GM12878 (cell line): ENCODE measurements around the gene DNAJC22. TPM values are rescaled to one million over a fixed set of nuclear protein-coding genes. Genes with fewer than 3 reads are reported as not detected.

Experiments used
- ATAC-seq: fragments of 200-7000 bp; cut with Tn5 transposase; 3 replicates; pipeline ENCODE4 v1.9.1; 2020; ENCODE audit warnings: mild to moderate bottlenecking, moderate library complexity
- BruUV-seq: library from RNA; stranded (reverse); fragments of 400-500 nt; replicated peaks from 2 replicates; lab custom pipeline; 2021; lab: Mats Ljungman, UMichigan
- CTCF ChIA-PET: fragments of 300-600 bp; sonication (Branson Sonifier 250); formaldehyde crosslinking; extraction: SDS; loops from one replicate; lab custom pipeline; 2021; ENCODE audit warnings: inconsistent platforms; lab: Yijun Ruan, JAX
- POLR2A ChIA-PET: fragments of 350-600 bp; formaldehyde crosslinking; extraction: SDS; loops from one replicate; lab custom pipeline; 2021; ENCODE audit warnings: inconsistent platforms; lab: Charles Lee
- RAD21 ChIA-PET: fragments of 300-600 bp; sonication (Branson Sonifier 250); formaldehyde crosslinking; loops from one replicate; lab custom pipeline; 2023; ENCODE audit warnings: antibody characterized with exemption; ENCODE audit not compliant: unreplicated experiment; lab: Charles Lee
- SMC1A ChIA-PET: fragments of 300-600 bp; sonication (Branson Sonifier 250); formaldehyde crosslinking; loops from one replicate; lab custom pipeline; 2023; ENCODE audit not compliant: unreplicated experiment, uncharacterized antibody; lab: Charles Lee
- DNase-seq: peaks from one replicate; pipeline ENCODE4 v3.0.0-alpha.2; 2011; ENCODE audit warnings: low read depth, low spot score
- FAIRE-seq: peaks from 3 replicates; lab custom pipeline; 2011; peaks lifted over from hg19 to GRCh38; lab: Jason Lieb, UNC
- H2AFZ ChIP-seq: 2 replicates; pipeline ENCODE4 v1.6.0; 2011; ENCODE audit warnings: low read depth, low read length, control low read depth; ENCODE audit not compliant: control insufficient read depth
- H3K27ac ChIP-seq: 2 replicates; pipeline ENCODE4 v1.5.1; 2011; ENCODE audit warnings: control low read depth; ENCODE audit not compliant: control insufficient read depth, insufficient read depth
- H3K27me3 ChIP-seq, 2 experiments: replicated peaks in 1 of 2; 2 replicates each; pipeline versions ENCODE4 v1.6.0 to v1.6.1; 2011; ENCODE audit warnings: low read length in 1 of 2; ENCODE audit not compliant: control insufficient read depth in 2 of 2, insufficient read depth in 2 of 2
- H3K36me3 ChIP-seq, 2 experiments: 2 replicates each; pipeline ENCODE4 v1.5.1; 2011; ENCODE audit warnings: low read length in 1 of 2; ENCODE audit not compliant: control insufficient read depth in 2 of 2, insufficient read depth in 2 of 2
- H3K4me1 ChIP-seq: 2 replicates; pipeline ENCODE4 v1.6.1; 2011; ENCODE audit warnings: mild to moderate bottlenecking, low read length, moderate library complexity, mixed read lengths; ENCODE audit not compliant: control insufficient read depth, insufficient read depth
- H3K4me2 ChIP-seq: 2 replicates; pipeline ENCODE4 v1.6.0; 2011; ENCODE audit warnings: control low read depth; ENCODE audit not compliant: control insufficient read depth, insufficient read depth
- H3K4me3 ChIP-seq: fragments of 200-600 bp; sonication (generic); 2 replicates; pipeline ENCODE4 v1.5.1; 2016
- H3K79me2 ChIP-seq: 2 replicates; pipeline ENCODE4 v1.6.0; 2011; ENCODE audit warnings: low read length; ENCODE audit not compliant: control insufficient read depth, insufficient read depth
- H3K9ac ChIP-seq: 2 replicates; pipeline ENCODE4 v1.8.0; 2011; ENCODE audit warnings: low read length, control low read depth, mixed read lengths; ENCODE audit not compliant: control insufficient read depth, insufficient read depth
- H3K9me3 ChIP-seq: replicated peaks from 3 replicates; pipeline ENCODE4 v1.5.1; 2011; ENCODE audit warnings: mild to moderate bottlenecking, low read length; ENCODE audit not compliant: control insufficient read depth, insufficient read depth
- H4K20me1 ChIP-seq: 2 replicates; pipeline ENCODE4 v1.6.0; 2011; ENCODE audit not compliant: control insufficient read depth, insufficient read depth
- BCL11A ChIP-seq: IDR thresholded peaks from 2 replicates; pipeline ENCODE4 v1.6.1; 2011; ENCODE audit warnings: low read depth, low read length
- CHD1 ChIP-seq: IDR thresholded peaks from 2 replicates; pipeline ENCODE4 v1.6.1; 2012; ENCODE audit warnings: low read depth, low read length, improper control_type of control experiment
- EZH2 ChIP-seq: IDR thresholded peaks from 2 replicates; pipeline ENCODE4 v1.6.1; 2012; ENCODE audit warnings: low read depth, mild to moderate bottlenecking, control low read depth, inconsistent platforms, low read length, borderline replicate concordance; ENCODE audit not compliant: control insufficient read depth
- FOXK2 ChIP-seq: fragments of 450-650 bp; IDR thresholded peaks from 2 replicates; pipeline ENCODE4 v1.6.1; 2017; ENCODE audit warnings: mild to moderate bottlenecking, moderate library complexity
- HDAC2 ChIP-seq: fragments of 200-600 bp; sonication (generic); IDR thresholded peaks from 2 replicates; pipeline ENCODE4 v1.6.1; 2017
- KAT2A ChIP-seq: conservative IDR thresholded peaks from 2 replicates; pipeline ENCODE4 v1.6.1; 2011; ENCODE audit warnings: low read depth, low read length; ENCODE audit not compliant: control insufficient read depth
- MYB ChIP-seq: fragments of 150-350 bp; IDR thresholded peaks from 2 replicates; pipeline ENCODE4 v1.6.1; 2014; ENCODE audit warnings: mild to moderate bottlenecking, low read depth, low read length, borderline replicate concordance
- NFXL1 ChIP-seq: fragments of 450-650 bp; IDR thresholded peaks from 2 replicates; pipeline ENCODE4 v1.6.1; 2017; ENCODE audit warnings: antibody characterized with exemption, mild to moderate bottlenecking, borderline replicate concordance
- POLR2AphosphoS5 ChIP-seq: IDR thresholded peaks from 2 replicates; pipeline ENCODE4 v1.6.1; 2011; ENCODE audit warnings: mild to moderate bottlenecking, low read length, inconsistent platforms
- RCOR1 ChIP-seq: conservative IDR thresholded peaks from 2 replicates; pipeline ENCODE4 v1.6.1; 2012; ENCODE audit warnings: low read depth, low read length, improper control_type of control experiment
- REST ChIP-seq: IDR thresholded peaks from 2 replicates; pipeline ENCODE4 v1.6.1; 2012; ENCODE audit warnings: mild to moderate bottlenecking, low read depth, low read length
- ZNF24 ChIP-seq: fragments of 450-650 bp; IDR thresholded peaks from 2 replicates; pipeline ENCODE4 v1.6.1; 2017; ENCODE audit warnings: antibody characterized with exemption, mild to moderate bottlenecking
- WGBS: methylation state at CpG from one replicate; pipeline ENCODE4 v1.1.6; 2016; ENCODE audit warnings: low lambda C conversion rate; ENCODE audit not compliant: insufficient replicate concordance, insufficient coverage; ENCODE audit errors: missing lambda C conversion rate; 5-methylcytosine and 5-hydroxymethylcytosine counted together
- in situ Hi-C: fragments of 300-500 bp; cut with MboI; formaldehyde crosslinking; loops from 9 replicates; pipeline ENCODE4 v1.14.3; 2018; ENCODE audit warnings: mixed read lengths
- intact Hi-C: fragments of 100-400 bp; cut with micrococcal nuclease; formaldehyde crosslinking; loops from one replicate; pipeline ENCODE4 v1.14.2; 2022; ENCODE audit not compliant: unreplicated experiment
- polyA plus RNA-seq, 11 experiments: library from polyadenylated mRNA; depleted of rRNA in 4 of 11; unstranded in 6 of 11; stranded (reverse) in 5 of 11; fragments of >200 nt; fragmentation: Nextera tagmentation in 4 of 11; fragmentation: Illumina TruSeq in 1 of 11; extraction: Ambion mirVana in 4 of 11; extraction: Trizol in 1 of 11; gene quantifications; 1 replicate in 1 of 11; 2 replicates in 10 of 11; pipeline versions ENCODE4 v1.2.1 to v1.2.3, GENCODE V29; 2011 to 2016; ENCODE audit warnings: inconsistent platforms in 2 of 11, missing spikeins in 2 of 11, low read depth in 1 of 11
- total RNA-seq, 4 experiments: library from RNA; depleted of rRNA in 3 of 4; stranded (reverse); fragments of >200 nt in 3 of 4; fragmentation: Illumina TruSeq in 1 of 4; extraction: Trizol in 1 of 4; gene quantifications; 2 replicates each; pipeline versions ENCODE4 v1.2.1 to v1.2.3, GENCODE V29; 2013 to 2021

Gene DNAJC22
- total and polyA plus RNA-seq, 10 of the 15 experiments (the other 5 are each of a cell fraction or from before 2014, with no cell fraction given): 0.06 to 0.61 (median 0.13) TPM; not detected in 3

DNA sequence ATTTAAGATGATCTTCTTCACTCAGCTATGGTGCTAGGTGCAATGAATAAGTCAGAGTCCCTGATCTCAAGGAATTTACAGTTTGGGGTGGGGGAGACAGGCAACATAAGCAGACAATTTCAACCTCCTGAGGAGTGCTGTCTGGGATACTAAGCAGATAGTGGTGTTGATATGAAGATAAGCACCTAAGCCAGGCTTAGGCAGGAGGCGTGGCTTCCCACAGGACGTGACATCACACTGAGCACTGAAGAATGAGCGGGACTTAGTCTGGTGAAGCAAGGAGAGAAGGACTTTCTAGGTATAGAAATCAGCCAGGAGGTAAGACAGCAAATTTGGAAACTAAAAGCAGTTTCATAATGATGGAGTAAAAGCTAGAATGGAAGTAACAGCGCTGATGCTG is 44.9 kb upstream of the DNAJC22 start:
- peak; percentile 41; the same call in 2 of the 3 replicates for ATAC-seq
- RAD21 ChIA-PET: interaction anchor here (1.1 to 1.6 kb wide), 2 partner anchors 10 to 45 kb away, joined by 3 to 4 read pairs; partner anchors contain the start of gene DNAJC22
- Histone ChIP-seq H2AFZ (peak overlapping the region; percentile 41; the same call in 1 of the 2 replicates), H3K4me1 (peaks cover 5% of the 10 kb centered on the region), H3K9ac (no peak overlapping the region), H3K9me3 (no peaks in the 10 kb centered on the region), H3K4me2 (no peak overlapping the region), H4K20me1 (no peaks in the 10 kb centered on the region), H3K79me2 (no peaks in the 10 kb centered on the region), H3K4me3 (no peak overlapping the region), H3K27ac (no peak overlapping the region), H3K36me3 (no peaks in the 10 kb centered on the region), H3K27me3 (peaks cover 2 to 6% of the 10 kb centered on the region in 2 experiments; a peak in 3 of 4 replicates)
- 2% methylated on average over 4 of the region's 4 CpGs for WGBS
- intact Hi-C loops: no loop called here
- TF ChIP-seq MYB: no peak
- TF ChIP-seq EZH2: no peak
- no peak for TF ChIP-seq NFXL1
- no peak for TF ChIP-seq REST
- no peak for TF ChIP-seq RCOR1
- no peak for TF ChIP-seq CHD1
- TF ChIP-seq HDAC2: no peak
- TF ChIP-seq KAT2A: no peak
- TF ChIP-seq BCL11A: no peak
- TF ChIP-seq FOXK2: no peak
- no peak for TF ChIP-seq ZNF24
- no peak for TF ChIP-seq POLR2AphosphoS5
- POLR2A ChIA-PET: no interaction called here
- in situ Hi-C loops: no loop called here
- no peak for DNase-seq
- no TSS peak for BruUV-seq
- SMC1A ChIA-PET: interaction anchor here (1.1 kb wide), 1 partner anchor 234 kb away, joined by 3 read pairs; no protein-coding TSS in a partner anchor
- FAIRE-seq: peak; percentile 71
- CTCF ChIA-PET: interaction anchor here (1.6 to 3.2 kb wide), 3 partner anchors 13 to 56 kb away, joined by 5 to 13 read pairs (median 12); no protein-coding TSS in a partner anchor
